Right atrium auricular region (tissue), 2 donors: Measurements from ENCODE around the gene QRICH2. TPM values are rescaled to one million over a fixed set of nuclear protein-coding genes. Genes with fewer than 3 reads are reported as not detected.

Experiments
- DNase-seq: peaks from one replicate; pipeline ENCODE4 v3.0.0-alpha.2; 2019; ENCODE audit warnings: low spot score
- H3K27ac ChIP-seq, 2 donors: fragments of 200-600 bp; sonication (generic); 1 replicate in 1 of 2; 2 replicates in 1 of 2; pipeline ENCODE4 v1.5.1; 2016 to 2019
- H3K27me3 ChIP-seq, 2 donors: fragments of 200-600 bp; sonication (generic); one replicate each; pipeline versions ENCODE4 v1.5.1 to v1.6.0; 2017 to 2019
- H3K36me3 ChIP-seq: fragments of 200-600 bp; sonication (generic); one replicate; pipeline ENCODE4 v1.5.1; 2016
- H3K4me1 ChIP-seq, 2 donors: fragments of 200-600 bp; sonication (generic); one replicate each; pipeline versions ENCODE4 v1.5.1 to v1.6.0; 2017 to 2019
- H3K4me3 ChIP-seq, 2 donors: fragments of 200-600 bp; sonication (generic); 1 replicate in 1 of 2; 2 replicates in 1 of 2; pipeline ENCODE4 v1.5.1; 2017 to 2019; ENCODE audit warnings: mild to moderate bottlenecking in 1 of 2, moderate library complexity in 1 of 2
- H3K9me3 ChIP-seq, 2 donors: fragments of 200-600 bp; sonication (generic); one replicate each; pipeline ENCODE4 v1.5.1; 2019
- total RNA-seq, 2 donors: library from RNA; depleted of rRNA; stranded (reverse); fragments of >200 nt; gene quantifications; one replicate each; pipeline ENCODE4 v1.1.0, GENCODE V29; 2016
- TF ChIP-seq, protein P1 (sequence below), 2 donors: fragments of 200-600 bp; sonication (generic); IDR thresholded peaks; one replicate each; pipeline ENCODE4 v1.5.1; 2019; ENCODE audit warnings: antibody characterized with exemption in 2 of 2

Gene QRICH2
- total RNA-seq, 2 donors from 2014 or later, result 1.1 to 1.2 TPM

DNA sequence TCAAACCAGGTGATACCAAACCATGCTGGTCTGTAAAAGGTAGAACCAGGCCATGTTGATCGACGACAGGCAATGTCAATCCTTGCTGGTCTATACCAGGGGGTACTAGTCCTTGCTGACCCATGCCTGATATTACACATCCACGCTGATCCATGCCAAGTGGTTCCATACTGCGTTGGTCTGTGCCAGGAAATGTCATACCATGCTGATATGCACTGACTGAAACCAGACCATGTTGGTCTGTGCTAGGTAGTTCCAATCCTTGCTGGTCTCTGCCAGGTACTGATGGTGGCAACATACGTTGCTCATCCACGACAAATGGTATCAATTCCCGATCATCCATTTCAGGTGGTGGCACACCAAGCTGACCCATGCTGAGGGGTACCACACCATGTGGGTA, 15.0 kb downstream of the QRICH2 start:
- Histone ChIP-seq H3K4me1 (peaks cover 0 to 5% of the 10 kb centered on the region in 2 donors), H3K9me3 (no peaks in the 10 kb centered on the region), H3K36me3 (no peaks in the 10 kb centered on the region), H3K4me3 (no peak overlapping the region), H3K27me3 (no peaks in the 10 kb centered on the region), H3K27ac (no peak overlapping the region)
- DNase-seq, result no peak
- TF ChIP-seq, protein P1, sequence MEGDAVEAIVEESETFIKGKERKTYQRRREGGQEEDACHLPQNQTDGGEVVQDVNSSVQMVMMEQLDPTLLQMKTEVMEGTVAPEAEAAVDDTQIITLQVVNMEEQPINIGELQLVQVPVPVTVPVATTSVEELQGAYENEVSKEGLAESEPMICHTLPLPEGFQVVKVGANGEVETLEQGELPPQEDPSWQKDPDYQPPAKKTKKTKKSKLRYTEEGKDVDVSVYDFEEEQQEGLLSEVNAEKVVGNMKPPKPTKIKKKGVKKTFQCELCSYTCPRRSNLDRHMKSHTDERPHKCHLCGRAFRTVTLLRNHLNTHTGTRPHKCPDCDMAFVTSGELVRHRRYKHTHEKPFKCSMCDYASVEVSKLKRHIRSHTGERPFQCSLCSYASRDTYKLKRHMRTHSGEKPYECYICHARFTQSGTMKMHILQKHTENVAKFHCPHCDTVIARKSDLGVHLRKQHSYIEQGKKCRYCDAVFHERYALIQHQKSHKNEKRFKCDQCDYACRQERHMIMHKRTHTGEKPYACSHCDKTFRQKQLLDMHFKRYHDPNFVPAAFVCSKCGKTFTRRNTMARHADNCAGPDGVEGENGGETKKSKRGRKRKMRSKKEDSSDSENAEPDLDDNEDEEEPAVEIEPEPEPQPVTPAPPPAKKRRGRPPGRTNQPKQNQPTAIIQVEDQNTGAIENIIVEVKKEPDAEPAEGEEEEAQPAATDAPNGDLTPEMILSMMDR (IDR thresholded peaks at IDR 0.05), result no peak

DNA sequence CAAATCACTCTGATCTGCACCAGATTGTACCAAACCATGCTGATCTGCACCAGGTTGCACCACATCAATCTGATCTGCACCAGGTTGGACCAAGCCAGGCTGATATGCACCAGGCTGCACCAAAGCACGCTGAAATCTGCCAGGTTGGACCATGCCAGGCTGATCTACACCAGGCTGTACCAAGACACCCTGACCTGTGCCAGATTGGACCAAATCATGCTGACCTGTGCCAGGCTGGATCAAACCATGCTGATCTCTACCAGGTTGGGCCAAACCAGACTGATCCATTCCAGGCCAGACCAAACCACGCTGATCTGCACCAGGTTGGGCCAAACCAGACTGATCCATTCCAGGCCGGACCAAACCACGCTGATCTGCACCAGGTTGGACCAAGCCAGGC, 15.5 kb downstream of the QRICH2 start:
- H3K4me1 ChIP-seq, result peaks cover 0 to 5% of the 10 kb centered on the region in 2 donors
- H3K27ac ChIP-seq, result no peak overlapping the region
- no peaks in the 10 kb centered on the region for H3K27me3 ChIP-seq
- H3K36me3 ChIP-seq, result no peaks in the 10 kb centered on the region
- H3K9me3 ChIP-seq, result no peaks in the 10 kb centered on the region
- H3K4me3 ChIP-seq, result no peak overlapping the region
- TF ChIP-seq, protein P1 (IDR thresholded peaks at IDR 0.05), result no peak
- DNase-seq, result no peak

DNA sequence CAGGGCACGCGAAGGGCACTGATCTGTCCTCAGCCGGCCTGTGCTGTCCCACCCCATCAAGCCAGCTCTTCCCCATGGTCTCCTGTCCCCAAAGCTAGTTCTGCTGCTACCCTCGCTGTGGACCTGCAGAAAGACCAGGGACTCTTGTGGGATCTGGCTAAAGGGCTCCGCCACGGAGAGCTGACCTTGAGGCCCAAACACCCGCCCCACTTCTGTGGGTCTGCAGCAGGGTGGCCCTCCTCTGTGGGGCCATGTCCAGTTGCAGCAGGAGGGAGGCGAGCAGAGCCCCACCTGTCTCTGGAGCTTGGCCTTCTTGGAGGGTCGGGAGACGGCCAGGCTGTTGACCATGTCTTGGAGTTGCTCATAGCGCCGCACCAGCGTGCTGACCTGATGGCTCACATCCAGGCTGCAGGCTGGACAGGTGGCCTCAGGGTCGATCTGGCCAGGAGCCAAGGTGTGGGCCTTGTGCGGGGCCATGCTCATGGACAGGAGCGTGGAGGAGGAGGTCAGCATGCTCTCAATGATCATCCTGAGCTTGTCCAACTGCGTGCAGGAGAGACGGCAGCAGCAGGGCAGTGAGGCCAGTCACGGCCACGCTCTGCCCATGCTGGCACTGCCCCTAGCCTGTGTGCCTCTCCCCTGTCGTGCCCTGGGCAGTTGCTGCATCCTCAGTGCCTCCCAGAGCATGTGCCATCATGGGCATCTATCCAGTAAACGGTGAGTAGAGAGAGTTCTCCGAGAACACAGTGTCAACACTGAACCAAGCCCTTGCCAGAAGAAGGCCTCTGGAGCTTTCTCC, 26.3 kb downstream of the QRICH2 start:
- Histone ChIP-seq H3K27me3 (no peaks in the 10 kb centered on the region), H3K4me3 (no peak overlapping the region), H3K9me3 (no peaks in the 10 kb centered on the region), H3K27ac (no peak overlapping the region), H3K4me1 (peaks cover 0 to 7% of the 10 kb centered on the region in 2 donors), H3K36me3 (no peaks in the 10 kb centered on the region)
- no peak for DNase-seq
- TF ChIP-seq, protein P1 (IDR thresholded peaks at IDR 0.05), result no peak

DNA sequence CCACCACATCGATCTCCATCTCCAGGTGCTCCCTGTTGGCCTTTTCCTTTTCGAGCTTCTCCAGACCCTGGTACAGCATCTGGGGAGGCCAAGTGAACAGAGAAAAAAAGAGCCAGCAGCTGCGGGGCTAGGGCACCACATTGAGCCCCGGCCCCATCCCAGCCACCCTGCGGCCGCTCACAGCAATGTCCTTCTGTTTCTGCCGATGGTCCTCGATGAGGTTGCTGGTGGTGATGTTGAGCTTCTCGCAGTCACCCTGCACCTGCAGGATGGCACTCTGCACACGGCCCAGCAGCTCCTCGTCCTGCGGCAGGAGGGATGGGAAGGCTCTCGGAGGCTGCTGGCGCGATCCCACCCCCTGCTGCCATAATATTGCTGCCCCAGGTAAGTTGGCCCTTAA, 27.4 kb downstream of the QRICH2 start:
- H3K9me3 ChIP-seq, result no peaks in the 10 kb centered on the region
- H3K4me3 ChIP-seq, result no peak overlapping the region
- no peak for DNase-seq
- no peak overlapping the region for H3K27ac ChIP-seq
- TF ChIP-seq, protein P1 (IDR thresholded peaks at IDR 0.05), result no peak
- peaks cover 0 to 7% of the 10 kb centered on the region in 2 donors for H3K4me1 ChIP-seq
- H3K36me3 ChIP-seq, result no peaks in the 10 kb centered on the region
- no peaks in the 10 kb centered on the region for H3K27me3 ChIP-seq

DNA sequence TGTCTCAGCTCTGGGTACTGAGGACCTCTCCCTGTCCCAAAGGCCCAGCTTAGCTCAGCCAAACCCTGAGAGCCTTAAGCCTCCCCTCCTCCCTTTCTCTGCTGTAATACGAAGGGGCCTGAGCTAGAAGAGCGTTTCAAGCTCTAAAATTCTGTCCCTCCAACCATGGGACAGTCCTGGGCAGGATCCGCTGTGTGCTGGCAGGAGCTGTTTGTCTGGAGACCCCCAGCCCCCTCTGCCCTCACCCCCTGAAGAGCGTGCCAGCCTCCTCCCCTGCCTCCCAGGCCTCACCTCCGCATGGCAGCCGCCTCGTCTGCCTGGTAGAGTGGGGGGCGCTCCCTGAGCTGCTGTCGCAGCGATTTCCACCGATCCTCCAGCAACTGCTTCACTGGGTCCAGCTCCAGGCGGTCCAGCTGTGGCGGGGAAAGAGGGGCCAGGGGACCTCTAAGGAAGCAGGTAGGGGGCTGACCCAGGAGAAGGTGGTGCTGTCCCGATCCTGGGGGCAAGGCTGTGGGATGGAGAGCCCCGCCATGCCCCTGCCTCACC, 28.3 kb downstream of the QRICH2 start:
- no peak for DNase-seq
- H3K9me3 ChIP-seq, result no peaks in the 10 kb centered on the region
- no peak overlapping the region for H3K27ac ChIP-seq
- H3K4me3 ChIP-seq, result no peak overlapping the region
- peaks cover 0 to 7% of the 10 kb centered on the region in 2 donors for H3K4me1 ChIP-seq
- no peaks in the 10 kb centered on the region for H3K36me3 ChIP-seq
- no peaks in the 10 kb centered on the region for H3K27me3 ChIP-seq
- TF ChIP-seq, protein P1 (IDR thresholded peaks at IDR 0.05), result peak; percentile 9 to 39
